ENCODE results near the gene KRTAP2-3. TPM values are rescaled to one million over a fixed set of nuclear protein-coding genes. Genes with fewer than 3 reads are reported as not detected.
"Not testable (repeated sequence)": the region's sequence is repeated elsewhere in the genome, so short reads cannot be mapped to it uniquely, and the experiment has no call there.

The KRTAP2-3 gene
- total RNA-seq, 3 donors from 2014 or later (not counting 1 experiment from before 2014, with no cell fraction given), result not detected

DNA sequence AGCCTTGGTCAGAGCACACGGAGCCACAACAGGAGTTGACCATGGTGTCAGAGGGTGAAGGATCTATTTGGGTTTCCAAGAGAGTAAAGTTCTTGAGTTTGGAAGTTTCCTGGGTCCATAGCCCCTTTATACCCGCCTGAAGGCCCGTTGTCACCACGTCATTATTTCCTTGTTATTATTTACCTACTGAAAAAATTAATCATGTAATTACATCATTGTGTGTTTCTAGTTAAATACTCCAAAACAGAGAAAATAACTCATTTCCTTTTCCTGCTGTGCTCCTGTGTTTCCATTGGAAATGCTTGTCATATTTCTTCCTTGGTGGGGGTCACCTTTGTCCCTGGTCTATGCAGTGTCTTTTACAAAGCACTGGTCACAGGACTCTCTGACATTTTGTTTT is 38.1 kb upstream of the KRTAP2-3 start, which contains the start of gene KRTAP4-8:
Gene KRTAP4-8, minus strand, starts transcription at position 101 of the 400 bp plus-strand sequence. Its CDS starts 58 bp downstream, at position 43.
- TF ChIP-seq, protein P1, sequence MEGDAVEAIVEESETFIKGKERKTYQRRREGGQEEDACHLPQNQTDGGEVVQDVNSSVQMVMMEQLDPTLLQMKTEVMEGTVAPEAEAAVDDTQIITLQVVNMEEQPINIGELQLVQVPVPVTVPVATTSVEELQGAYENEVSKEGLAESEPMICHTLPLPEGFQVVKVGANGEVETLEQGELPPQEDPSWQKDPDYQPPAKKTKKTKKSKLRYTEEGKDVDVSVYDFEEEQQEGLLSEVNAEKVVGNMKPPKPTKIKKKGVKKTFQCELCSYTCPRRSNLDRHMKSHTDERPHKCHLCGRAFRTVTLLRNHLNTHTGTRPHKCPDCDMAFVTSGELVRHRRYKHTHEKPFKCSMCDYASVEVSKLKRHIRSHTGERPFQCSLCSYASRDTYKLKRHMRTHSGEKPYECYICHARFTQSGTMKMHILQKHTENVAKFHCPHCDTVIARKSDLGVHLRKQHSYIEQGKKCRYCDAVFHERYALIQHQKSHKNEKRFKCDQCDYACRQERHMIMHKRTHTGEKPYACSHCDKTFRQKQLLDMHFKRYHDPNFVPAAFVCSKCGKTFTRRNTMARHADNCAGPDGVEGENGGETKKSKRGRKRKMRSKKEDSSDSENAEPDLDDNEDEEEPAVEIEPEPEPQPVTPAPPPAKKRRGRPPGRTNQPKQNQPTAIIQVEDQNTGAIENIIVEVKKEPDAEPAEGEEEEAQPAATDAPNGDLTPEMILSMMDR (IDR thresholded peaks at IDR 0.05), result no peak
- Mint-ChIP-seq H3K27me3 (ENCODE audit: low read depth in 2 of 2) (peaks cover 19 to 37% of the 10 kb centered on the region in 2 donors), H3K36me3 (no peaks in the 10 kb centered on the region), H3K27ac (no peak within 1 kb of the TSS), H3K9me3 (no peaks in the 10 kb centered on the region), H3K4me3 (no peak within 1 kb of the TSS), H3K4me1 (no peaks in the 10 kb centered on the region)
- Histone ChIP-seq H3K27ac (ENCODE audit: low read length) (no peak within 1 kb of the TSS), H3K9me3 (ENCODE audit: control insufficient read depth, insufficient read depth, low read length) (no peaks in the 10 kb centered on the region), H3K4me1 (ENCODE audit: control insufficient read depth, insufficient read depth, low read length) (no peaks in the 10 kb centered on the region), H3K27me3 (ENCODE audit: control insufficient read depth, insufficient read depth, low read length) (no peaks in the 10 kb centered on the region), H3K4me3 (ENCODE audit: low read length) (no peak within 1 kb of the TSS), H3K36me3 (ENCODE audit: control insufficient read depth, insufficient read depth, low read length) (no peaks in the 10 kb centered on the region)
- DNase-seq (no peak), ATAC-seq (no peak)
- intact Hi-C loops (cut with micrococcal nuclease), result loop anchor here (1.0 kb wide), 1 partner anchor 22 kb away; no protein-coding TSS in a partner anchor
- WGBS (ENCODE audit: insufficient coverage), result 81% methylated on average over 1 of the region's 4 CpGs

DNA sequence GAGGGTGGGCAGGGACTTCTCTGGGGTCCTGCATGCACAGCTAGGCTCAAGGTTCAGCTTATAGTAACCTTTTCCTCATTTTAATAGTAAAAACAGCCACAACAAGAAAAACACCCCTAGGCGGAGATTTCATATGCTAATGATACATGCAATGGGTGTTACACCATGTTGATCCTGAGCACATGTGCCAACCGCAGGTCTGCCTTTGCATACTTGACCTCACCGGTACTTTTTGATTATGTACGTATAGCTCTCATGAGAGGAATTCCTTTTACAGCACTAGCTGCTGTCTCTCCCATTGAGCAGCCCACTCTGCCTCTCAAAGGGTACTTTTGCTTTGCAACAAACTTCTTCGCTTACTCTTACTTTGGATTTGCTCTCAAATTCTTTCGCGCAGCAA is 36.1 kb upstream of the KRTAP2-3 start:
- no peak overlapping the region for H3K27ac Mint-ChIP-seq
- H3K27me3 ChIP-seq (ENCODE audit: control insufficient read depth, insufficient read depth, low read length), result no peaks in the 10 kb centered on the region
- WGBS (ENCODE audit: insufficient coverage), result 86% methylated on average over 7 of the region's 7 CpGs
- H3K36me3 Mint-ChIP-seq, result no peaks in the 10 kb centered on the region
- DNase-seq (no peak), ATAC-seq (no peak)
- H3K4me1 Mint-ChIP-seq, result no peaks in the 10 kb centered on the region
- no peak overlapping the region for H3K4me3 ChIP-seq (ENCODE audit: low read length)
- TF ChIP-seq, protein P1 (IDR thresholded peaks at IDR 0.05), result no peak
- no peaks in the 10 kb centered on the region for H3K9me3 Mint-ChIP-seq
- H3K27me3 Mint-ChIP-seq (ENCODE audit: low read depth in 2 of 2), result peaks cover 19 to 36% of the 10 kb centered on the region in 2 donors
- no peaks in the 10 kb centered on the region for H3K9me3 ChIP-seq (ENCODE audit: control insufficient read depth, insufficient read depth, low read length)
- H3K27ac ChIP-seq (ENCODE audit: low read length), result no peak overlapping the region
- no peaks in the 10 kb centered on the region for H3K4me1 ChIP-seq (ENCODE audit: control insufficient read depth, insufficient read depth, low read length)
- intact Hi-C loops (cut with micrococcal nuclease), result no loop called here
- H3K36me3 ChIP-seq (ENCODE audit: control insufficient read depth, insufficient read depth, low read length), result no peaks in the 10 kb centered on the region
- H3K4me3 Mint-ChIP-seq, result no peak overlapping the region

DNA sequence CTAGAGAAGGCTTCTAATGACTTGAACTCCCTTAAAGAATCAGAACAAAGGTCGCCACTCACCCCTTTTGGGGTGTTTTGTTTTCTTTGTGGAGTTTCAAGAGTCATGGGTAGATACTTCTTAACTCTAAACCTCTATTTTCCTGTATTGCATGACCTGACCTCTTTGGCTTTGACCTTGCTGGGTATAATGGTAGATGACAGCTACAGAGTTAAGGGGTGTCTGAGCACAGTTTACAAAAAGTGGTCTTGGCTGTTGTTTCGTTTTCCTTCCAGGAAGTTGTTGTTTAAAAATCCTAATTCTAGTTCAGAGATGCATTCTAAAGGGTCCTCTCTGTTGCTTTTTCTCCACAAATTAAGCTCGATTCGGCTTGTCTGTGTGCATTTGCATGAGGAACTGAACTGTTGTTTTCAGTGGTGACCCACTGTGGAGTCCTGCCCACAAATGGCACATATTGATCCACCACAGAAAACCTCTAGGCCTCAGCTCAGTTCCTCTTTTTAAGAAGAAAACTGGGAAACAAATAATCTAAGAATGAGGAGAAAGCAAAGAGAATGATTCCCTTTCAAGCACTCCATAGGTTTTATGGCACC is 28.9 kb upstream of the KRTAP2-3 start:
- H3K27me3 Mint-ChIP-seq (ENCODE audit: low read depth in 2 of 2), result peaks cover 9 to 13% of the 10 kb centered on the region in 2 donors
- H3K4me1 ChIP-seq (ENCODE audit: control insufficient read depth, insufficient read depth, low read length); H3K4me3 Mint-ChIP-seq; H3K27ac Mint-ChIP-seq; H3K9me3 Mint-ChIP-seq; ATAC-seq; H3K36me3 Mint-ChIP-seq; intact Hi-C loops (cut with micrococcal nuclease); H3K27me3 ChIP-seq (ENCODE audit: control insufficient read depth, insufficient read depth, low read length); H3K4me3 ChIP-seq (ENCODE audit: low read length); H3K27ac ChIP-seq (ENCODE audit: low read length); H3K9me3 ChIP-seq (ENCODE audit: control insufficient read depth, insufficient read depth, low read length); H3K4me1 Mint-ChIP-seq; H3K36me3 ChIP-seq (ENCODE audit: control insufficient read depth, insufficient read depth, low read length); DNase-seq: not testable (repeated sequence)
- 26% methylated on average over 1 of the region's 4 CpGs for WGBS (ENCODE audit: insufficient coverage)

DNA sequence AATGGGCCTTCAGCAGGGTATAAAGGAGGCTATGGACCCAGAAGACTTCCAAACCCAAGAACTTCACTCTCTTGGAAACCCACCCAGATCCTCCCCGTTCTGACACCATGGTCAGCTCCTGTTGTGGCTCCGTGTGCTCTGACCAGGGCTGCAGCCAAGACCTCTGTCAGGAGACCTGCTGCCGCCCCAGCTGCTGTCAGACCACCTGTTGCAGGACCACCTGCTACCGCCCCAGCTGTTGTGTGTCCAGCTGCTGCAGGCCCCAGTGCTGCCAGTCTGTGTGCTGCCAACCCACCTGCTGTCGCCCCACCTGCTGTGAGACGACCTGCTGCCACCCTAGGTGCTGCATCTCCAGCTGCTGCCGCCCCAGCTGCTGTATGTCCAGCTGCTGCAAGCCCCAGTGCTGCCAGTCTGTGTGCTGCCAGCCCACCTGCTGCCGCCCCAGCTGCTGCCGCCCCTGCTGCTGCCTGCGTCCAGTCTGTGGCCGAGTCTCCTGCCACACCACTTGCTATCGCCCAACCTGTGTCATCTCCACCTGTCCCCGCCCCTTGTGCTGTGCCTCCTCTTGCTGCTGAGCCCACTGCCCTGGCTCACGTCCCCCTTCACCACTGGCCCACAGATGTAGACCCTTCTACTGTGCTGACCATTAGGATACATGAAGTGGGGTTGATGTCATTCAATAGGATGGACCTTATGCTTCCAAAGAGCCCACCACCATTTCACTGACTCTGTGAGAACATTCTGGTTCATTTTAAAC is 24.4 kb upstream of the KRTAP2-3 start, which contains the start of gene KRTAP4-7:
Gene KRTAP4-7, plus strand, starts transcription at position 51 of the 757 bp plus-strand sequence. Its CDS starts 57 bp downstream, at position 108.
- H3K27ac Mint-ChIP-seq; H3K9me3 ChIP-seq (ENCODE audit: control insufficient read depth, insufficient read depth, low read length); H3K4me1 ChIP-seq (ENCODE audit: control insufficient read depth, insufficient read depth, low read length); H3K27me3 ChIP-seq (ENCODE audit: control insufficient read depth, insufficient read depth, low read length); H3K4me3 ChIP-seq (ENCODE audit: low read length); DNase-seq; H3K27ac ChIP-seq (ENCODE audit: low read length); H3K9me3 Mint-ChIP-seq; ATAC-seq; H3K4me1 Mint-ChIP-seq; H3K36me3 Mint-ChIP-seq; intact Hi-C loops (cut with micrococcal nuclease); H3K4me3 Mint-ChIP-seq; H3K36me3 ChIP-seq (ENCODE audit: control insufficient read depth, insufficient read depth, low read length): not testable (repeated sequence)
- 86% methylated on average over 14 of the region's 14 CpGs for WGBS (ENCODE audit: insufficient coverage)
- H3K27me3 Mint-ChIP-seq (ENCODE audit: low read depth in 2 of 2), result peaks cover 23 to 24% of the 10 kb centered on the region in 2 donors

DNA sequence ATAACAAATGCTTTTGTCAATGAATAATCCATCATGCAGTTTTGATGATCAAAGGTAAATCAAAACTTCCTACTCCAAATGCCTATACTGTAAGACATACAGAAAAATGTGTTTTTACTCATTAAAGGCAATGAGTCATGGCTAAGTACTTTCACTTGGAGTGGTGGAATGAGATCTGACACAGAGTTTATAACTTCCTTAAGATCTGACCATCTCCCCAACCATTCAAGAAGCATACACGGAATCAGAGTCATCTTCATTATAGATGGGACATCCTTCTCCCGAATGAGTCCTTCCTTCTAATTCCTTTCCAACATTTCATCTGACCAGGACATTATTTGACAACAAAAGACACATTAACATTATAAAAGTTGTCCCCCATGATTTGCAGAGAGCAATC is 23.5 kb upstream of the KRTAP2-3 start:
- 89% methylated on average over 2 of the region's 2 CpGs for WGBS (ENCODE audit: insufficient coverage)
- intact Hi-C loops (cut with micrococcal nuclease); H3K4me1 Mint-ChIP-seq: not testable (repeated sequence)

More for the DNA sequence above, 23.5 kb upstream of the KRTAP2-3 start:
- not testable (repeated sequence) for H3K9me3 Mint-ChIP-seq; H3K4me3 ChIP-seq (ENCODE audit: low read length); H3K4me3 Mint-ChIP-seq; H3K36me3 Mint-ChIP-seq; H3K27ac Mint-ChIP-seq; H3K4me1 ChIP-seq (ENCODE audit: control insufficient read depth, insufficient read depth, low read length); ATAC-seq; H3K9me3 ChIP-seq (ENCODE audit: control insufficient read depth, insufficient read depth, low read length); DNase-seq; H3K36me3 ChIP-seq (ENCODE audit: control insufficient read depth, insufficient read depth, low read length); H3K27ac ChIP-seq (ENCODE audit: low read length); H3K27me3 ChIP-seq (ENCODE audit: control insufficient read depth, insufficient read depth, low read length)
- H3K27me3 Mint-ChIP-seq (ENCODE audit: low read depth in 2 of 2), result peaks cover 21 to 23% of the 10 kb centered on the region in 2 donors

All from natural killer cell (primary cell).